ENCODE measurements around the gene LRP1B. TPM values are rescaled to one million over a fixed set of nuclear protein-coding genes. Genes with fewer than 3 reads are reported as not detected.

The LRP1B gene
- total RNA-seq, 1 experiment from 2014 or later = 0.52 TPM

DNA sequence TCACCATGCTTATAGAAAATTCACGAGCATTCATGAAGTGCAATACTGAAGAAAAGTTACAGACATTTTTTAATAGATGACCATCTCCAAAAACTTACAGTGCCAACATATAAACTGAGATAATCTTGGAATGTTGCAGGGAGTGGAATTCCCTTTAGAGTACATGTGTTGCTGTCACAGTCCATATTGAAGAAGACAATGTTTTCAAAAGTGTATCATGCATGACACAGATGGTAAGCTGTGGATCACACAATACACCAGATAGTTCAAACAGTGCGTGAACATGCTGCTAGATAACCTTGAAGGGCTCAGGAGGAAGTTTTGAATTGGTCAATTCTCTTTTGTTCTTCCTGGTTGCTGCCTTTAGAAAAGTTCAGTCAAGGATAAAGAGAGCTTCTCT lies 1706.3 kb downstream of the LRP1B start:
- H3K4me1 Mint-ChIP-seq = peaks cover 26% of the 10 kb centered on the region
- no peak overlapping the region for H3K27ac Mint-ChIP-seq
- DNase-seq (ENCODE audit: low spot score) (no peak), ATAC-seq (no peak)
- H3K36me3 Mint-ChIP-seq = peaks cover 16% of the 10 kb centered on the region
- ChIA-PET POLR2A (no interaction called here), CTCF (no interaction called here)
- H3K4me3 Mint-ChIP-seq = no peak overlapping the region
- no peaks in the 10 kb centered on the region for H3K27me3 Mint-ChIP-seq (ENCODE audit: low read depth)
- H3K9me3 Mint-ChIP-seq = peaks cover 13% of the 10 kb centered on the region
- no peak for TF ChIP-seq ZNF263 (CRISPR knock-in tag; IDR thresholded peaks at IDR 0.05; ENCODE audit: low read depth)

DNA sequence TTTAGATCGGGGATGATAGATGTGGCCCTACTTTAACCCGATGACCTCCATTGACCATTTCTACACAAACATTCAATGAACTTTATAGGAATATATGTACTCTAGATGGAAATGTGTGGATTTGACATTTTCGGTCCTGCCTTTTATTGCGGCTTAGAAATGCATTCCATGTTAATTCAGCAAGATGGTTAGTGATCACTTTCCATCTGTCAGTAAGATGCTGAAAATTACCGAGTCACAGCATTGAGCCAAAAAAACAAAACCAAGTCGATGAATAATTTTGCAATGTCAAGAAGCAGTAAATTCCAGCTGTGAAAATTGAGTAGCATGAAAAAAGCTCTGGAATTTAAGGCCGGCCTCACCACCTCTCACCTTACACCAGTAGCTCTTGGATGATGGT lies 1708.1 kb downstream of the LRP1B start:
- CTCF ChIA-PET = no interaction called here
- ATAC-seq (no peak), DNase-seq (ENCODE audit: low spot score) (no peak)
- Mint-ChIP-seq H3K9me3 (peaks cover 13% of the 10 kb centered on the region), H3K4me3 (no peak overlapping the region), H3K27ac (no peak overlapping the region), H3K36me3 (peaks cover 15% of the 10 kb centered on the region), H3K27me3 (ENCODE audit: low read depth) (no peaks in the 10 kb centered on the region), H3K4me1 (peaks cover 25% of the 10 kb centered on the region)
- POLR2A ChIA-PET = no interaction called here
- TF ChIP-seq, protein P1, sequence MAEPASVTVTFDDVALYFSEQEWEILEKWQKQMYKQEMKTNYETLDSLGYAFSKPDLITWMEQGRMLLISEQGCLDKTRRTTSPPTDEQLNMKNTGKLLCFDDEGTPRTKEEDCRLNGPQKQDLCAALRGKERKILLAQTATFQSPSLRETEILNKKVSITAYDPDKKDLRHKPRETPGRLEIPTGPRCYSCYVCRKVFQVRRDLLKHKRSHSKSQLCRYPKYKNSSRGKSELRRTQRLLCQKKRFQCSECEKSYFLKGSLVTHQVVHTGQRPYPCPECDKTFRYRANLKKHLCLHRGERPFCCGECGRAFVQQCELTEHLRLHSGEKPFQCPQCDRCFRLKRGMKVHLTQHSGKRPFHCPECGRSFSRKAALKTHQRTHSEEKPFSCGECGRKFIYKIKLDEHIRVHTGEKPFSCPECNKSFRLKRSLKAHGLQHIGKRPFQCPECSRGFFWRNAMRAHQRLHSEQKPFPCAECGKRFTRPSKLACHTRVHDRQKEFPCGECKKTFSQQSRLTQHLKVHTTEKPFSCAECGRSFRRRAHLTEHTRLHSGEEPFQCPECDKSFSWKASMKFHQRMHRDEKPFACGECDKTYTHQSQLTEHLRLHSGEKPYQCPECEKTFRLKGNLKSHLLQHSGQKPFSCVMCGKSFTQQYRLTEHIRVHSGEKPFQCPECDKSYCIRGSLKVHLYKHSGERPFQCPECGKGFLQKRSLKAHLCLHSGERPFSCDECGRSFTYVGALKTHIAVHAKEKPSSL (CRISPR knock-in tag; conservative IDR thresholded peaks at IDR 0.05) = no peak
- TF ChIP-seq NFYB (CRISPR knock-in tag; conservative IDR thresholded peaks at IDR 0.05; ENCODE audit: low read depth) = no peak

- DNase-seq (ENCODE audit: low spot score) (no peak), ATAC-seq (no peak)
- no peaks in the 10 kb centered on the region for H3K27me3 Mint-ChIP-seq (ENCODE audit: low read depth)
- peaks cover 18% of the 10 kb centered on the region for H3K9me3 Mint-ChIP-seq
- H3K36me3 Mint-ChIP-seq = peaks cover 7% of the 10 kb centered on the region; the same call in 1 of the 2 replicates
- TF ChIP-seq, protein P2, sequence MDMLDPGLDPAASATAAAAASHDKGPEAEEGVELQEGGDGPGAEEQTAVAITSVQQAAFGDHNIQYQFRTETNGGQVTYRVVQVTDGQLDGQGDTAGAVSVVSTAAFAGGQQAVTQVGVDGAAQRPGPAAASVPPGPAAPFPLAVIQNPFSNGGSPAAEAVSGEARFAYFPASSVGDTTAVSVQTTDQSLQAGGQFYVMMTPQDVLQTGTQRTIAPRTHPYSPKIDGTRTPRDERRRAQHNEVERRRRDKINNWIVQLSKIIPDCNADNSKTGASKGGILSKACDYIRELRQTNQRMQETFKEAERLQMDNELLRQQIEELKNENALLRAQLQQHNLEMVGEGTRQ (CRISPR knock-in tag; IDR thresholded peaks at IDR 0.05) = no peak
- TF ChIP-seq FOXJ3 (CRISPR knock-in tag; IDR thresholded peaks at IDR 0.05; ENCODE audit: borderline replicate concordance) (no peak), NR3C1 (CRISPR knock-in tag; conservative IDR thresholded peaks at IDR 0.05; ENCODE audit: low read depth) (no peak), ZNF671 (CRISPR knock-in tag; IDR thresholded peaks at IDR 0.05) (no peak), AFF4 (CRISPR knock-in tag; IDR thresholded peaks at IDR 0.05; ENCODE audit: borderline replicate concordance) (no peak), GRHL2 (CRISPR knock-in tag; IDR thresholded peaks at IDR 0.05; ENCODE audit: insufficient replicate concordance, severe bottlenecking) (no peak), SP1 (CRISPR knock-in tag; conservative IDR thresholded peaks at IDR 0.05) (no peak), ZNF317 (CRISPR knock-in tag; IDR thresholded peaks at IDR 0.05; ENCODE audit: borderline replicate concordance, low read depth) (no peak), ZNF396 (CRISPR knock-in tag; IDR thresholded peaks at IDR 0.05; ENCODE audit: borderline replicate concordance) (no peak), SMAD4 (CRISPR knock-in tag; IDR thresholded peaks at IDR 0.05) (no peak), GTF2I (CRISPR knock-in tag; conservative IDR thresholded peaks at IDR 0.05) (no peak), ZBTB21 (CRISPR knock-in tag; IDR thresholded peaks at IDR 0.05; ENCODE audit: borderline replicate concordance) (no peak)
- TF ChIP-seq, protein P3, sequence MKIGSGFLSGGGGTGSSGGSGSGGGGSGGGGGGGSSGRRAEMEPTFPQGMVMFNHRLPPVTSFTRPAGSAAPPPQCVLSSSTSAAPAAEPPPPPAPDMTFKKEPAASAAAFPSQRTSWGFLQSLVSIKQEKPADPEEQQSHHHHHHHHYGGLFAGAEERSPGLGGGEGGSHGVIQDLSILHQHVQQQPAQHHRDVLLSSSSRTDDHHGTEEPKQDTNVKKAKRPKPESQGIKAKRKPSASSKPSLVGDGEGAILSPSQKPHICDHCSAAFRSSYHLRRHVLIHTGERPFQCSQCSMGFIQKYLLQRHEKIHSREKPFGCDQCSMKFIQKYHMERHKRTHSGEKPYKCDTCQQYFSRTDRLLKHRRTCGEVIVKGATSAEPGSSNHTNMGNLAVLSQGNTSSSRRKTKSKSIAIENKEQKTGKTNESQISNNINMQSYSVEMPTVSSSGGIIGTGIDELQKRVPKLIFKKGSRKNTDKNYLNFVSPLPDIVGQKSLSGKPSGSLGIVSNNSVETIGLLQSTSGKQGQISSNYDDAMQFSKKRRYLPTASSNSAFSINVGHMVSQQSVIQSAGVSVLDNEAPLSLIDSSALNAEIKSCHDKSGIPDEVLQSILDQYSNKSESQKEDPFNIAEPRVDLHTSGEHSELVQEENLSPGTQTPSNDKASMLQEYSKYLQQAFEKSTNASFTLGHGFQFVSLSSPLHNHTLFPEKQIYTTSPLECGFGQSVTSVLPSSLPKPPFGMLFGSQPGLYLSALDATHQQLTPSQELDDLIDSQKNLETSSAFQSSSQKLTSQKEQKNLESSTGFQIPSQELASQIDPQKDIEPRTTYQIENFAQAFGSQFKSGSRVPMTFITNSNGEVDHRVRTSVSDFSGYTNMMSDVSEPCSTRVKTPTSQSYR (CRISPR knock-in tag; IDR thresholded peaks at IDR 0.05) = no peak
- TF ChIP-seq, protein P4, sequence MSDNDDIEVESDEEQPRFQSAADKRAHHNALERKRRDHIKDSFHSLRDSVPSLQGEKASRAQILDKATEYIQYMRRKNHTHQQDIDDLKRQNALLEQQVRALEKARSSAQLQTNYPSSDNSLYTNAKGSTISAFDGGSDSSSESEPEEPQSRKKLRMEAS (CRISPR knock-in tag; IDR thresholded peaks at IDR 0.05) = no peak
- TF ChIP-seq, protein P5, sequence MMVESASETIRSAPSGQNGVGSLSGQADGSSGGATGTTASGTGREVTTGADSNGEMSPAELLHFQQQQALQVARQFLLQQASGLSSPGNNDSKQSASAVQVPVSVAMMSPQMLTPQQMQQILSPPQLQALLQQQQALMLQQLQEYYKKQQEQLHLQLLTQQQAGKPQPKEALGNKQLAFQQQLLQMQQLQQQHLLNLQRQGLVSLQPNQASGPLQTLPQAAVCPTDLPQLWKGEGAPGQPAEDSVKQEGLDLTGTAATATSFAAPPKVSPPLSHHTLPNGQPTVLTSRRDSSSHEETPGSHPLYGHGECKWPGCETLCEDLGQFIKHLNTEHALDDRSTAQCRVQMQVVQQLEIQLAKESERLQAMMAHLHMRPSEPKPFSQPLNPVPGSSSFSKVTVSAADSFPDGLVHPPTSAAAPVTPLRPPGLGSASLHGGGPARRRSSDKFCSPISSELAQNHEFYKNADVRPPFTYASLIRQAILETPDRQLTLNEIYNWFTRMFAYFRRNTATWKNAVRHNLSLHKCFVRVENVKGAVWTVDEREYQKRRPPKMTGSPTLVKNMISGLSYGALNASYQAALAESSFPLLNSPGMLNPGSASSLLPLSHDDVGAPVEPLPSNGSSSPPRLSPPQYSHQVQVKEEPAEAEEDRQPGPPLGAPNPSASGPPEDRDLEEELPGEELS (CRISPR knock-in tag; IDR thresholded peaks at IDR 0.05) = no peak
- TF ChIP-seq, protein P6, sequence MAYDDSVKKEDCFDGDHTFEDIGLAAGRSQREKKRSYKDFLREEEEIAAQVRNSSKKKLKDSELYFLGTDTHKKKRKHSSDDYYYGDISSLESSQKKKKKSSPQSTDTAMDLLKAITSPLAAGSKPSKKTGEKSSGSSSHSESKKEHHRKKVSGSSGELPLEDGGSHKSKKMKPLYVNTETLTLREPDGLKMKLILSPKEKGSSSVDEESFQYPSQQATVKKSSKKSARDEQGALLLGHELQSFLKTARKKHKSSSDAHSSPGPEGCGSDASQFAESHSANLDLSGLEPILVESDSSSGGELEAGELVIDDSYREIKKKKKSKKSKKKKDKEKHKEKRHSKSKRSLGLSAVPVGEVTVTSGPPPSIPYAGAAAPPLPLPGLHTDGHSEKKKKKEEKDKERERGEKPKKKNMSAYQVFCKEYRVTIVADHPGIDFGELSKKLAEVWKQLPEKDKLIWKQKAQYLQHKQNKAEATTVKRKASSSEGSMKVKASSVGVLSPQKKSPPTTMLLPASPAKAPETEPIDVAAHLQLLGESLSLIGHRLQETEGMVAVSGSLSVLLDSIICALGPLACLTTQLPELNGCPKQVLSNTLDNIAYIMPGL (CRISPR knock-in tag; IDR thresholded peaks at IDR 0.05) = no peak
- ChIA-PET CTCF (no interaction called here), POLR2A (no interaction called here)
- H3K4me3 Mint-ChIP-seq = no peak overlapping the region
- peaks cover 4% of the 10 kb centered on the region for H3K4me1 Mint-ChIP-seq
- no peak overlapping the region for H3K27ac Mint-ChIP-seq
Measured at GRCh38 chr2:140417504-140417903, 1713.3 kb downstream of the LRP1B start.

Data from WTC11 (cell line).